ENCODE measurements around the gene PRR20D. TPM values are rescaled to one million over a fixed set of nuclear protein-coding genes. Genes with fewer than 3 reads are reported as not detected.
"Not testable (repeated sequence)": the region's sequence is repeated elsewhere in the genome, so short reads cannot be mapped to it uniquely, and the experiment has no call there.

Gene PRR20D
- total RNA-seq: not detected
- polyA plus RNA-seq: not detected
- long read RNA-seq, donor 1: 0 reads
- long read RNA-seq, donor 2: 0 reads
- long read RNA-seq, donor 3: 0 reads

- DNase-seq; intact Hi-C loops (cut with DNase I): not testable (repeated sequence)
Observed at GRCh38 chr13:57160332-57160731, at the start of gene PRR20D. TSS of gene PRR20D (plus strand) at chr13:57160632. CDS start at chr13:57161019, 387 bp downstream.

GRCh38 chr13:57114945-57115344 lies 45.5 kb upstream of the PRR20D start:
- Histone ChIP-seq H3K9me3 (peaks cover 0 to 38% (median 0%) of the 10 kb centered on the region in 11 donors), H3K4me1 (no peaks in the 10 kb centered on the region), H3K27ac (no peak overlapping the region), H3K27me3 (no peaks in the 10 kb centered on the region), H3K36me3 (no peaks in the 10 kb centered on the region), H3K4me3 (no peak overlapping the region)
- WGBS, 2 donors: 89 to 95% methylated on average over 4 of the region's 4 CpGs
- TF ChIP-seq CTCF (IDR thresholded peaks at IDR 0.05): no peak
- ATAC-seq (no peak), DNase-seq (no peak)
- intact Hi-C loops (cut with DNase I): no loop called here

More at GRCh38 chr13:57160332-57160731, at the start of gene PRR20D:
- not testable (repeated sequence) for H3K27me3 ChIP-seq, H3K4me1 ChIP-seq, H3K9me3 ChIP-seq, H3K27ac ChIP-seq, H3K36me3 ChIP-seq, H3K4me3 ChIP-seq, ATAC-seq
- no CpG with 5 or more reads among the region's 22 CpGs for WGBS, 2 donors

GRCh38 chr13:57123681-57124080 lies 36.8 kb upstream of the PRR20D start:
- WGBS, 2 donors: 12 to 13% methylated on average over 1 of the region's 1 CpG
- Histone ChIP-seq H3K4me1 (peaks cover 0 to 23% (median 5%) of the 10 kb centered on the region in 9 donors), H3K9me3 (no peaks in the 10 kb centered on the region), H3K27ac (peak overlapping the region in 9 of 10 donors; percentile 57 to 88 (median 68)), H3K36me3 (no peaks in the 10 kb centered on the region), H3K27me3 (no peaks in the 10 kb centered on the region), H3K4me3 (no peak overlapping the region)
- no peak for TF ChIP-seq CTCF (IDR thresholded peaks at IDR 0.05)
- DNase-seq (peak in 1 of 2 donors; percentile 73), ATAC-seq (peak; percentile 94 to 100 (median 99))
- intact Hi-C loops (cut with DNase I): no loop called here

GRCh38 chr13:57128909-57129308 lies 31.5 kb upstream of the PRR20D start:
- Histone ChIP-seq H3K9me3 (no peaks in the 10 kb centered on the region), H3K27ac (no peak overlapping the region), H3K4me3 (no peak overlapping the region), H3K36me3 (no peaks in the 10 kb centered on the region), H3K27me3 (no peaks in the 10 kb centered on the region), H3K4me1 (peaks cover 0 to 7% (median 4%) of the 10 kb centered on the region in 9 donors)
- TF ChIP-seq CTCF (IDR thresholded peaks at IDR 0.05): no peak
- WGBS, 2 donors: 76 to 77% methylated on average over 6 of the region's 6 CpGs
- DNase-seq (no peak), ATAC-seq (no peak)
- intact Hi-C loops (cut with DNase I): no loop called here

- Histone ChIP-seq H3K36me3 (no peaks in the 10 kb centered on the region), H3K27me3 (no peaks in the 10 kb centered on the region), H3K4me3 (no peak overlapping the region), H3K9me3 (peaks cover 0 to 10% (median 0%) of the 10 kb centered on the region in 11 donors), H3K27ac (no peak overlapping the region), H3K4me1 (no peaks in the 10 kb centered on the region)
- intact Hi-C loops (cut with DNase I): no loop called here
- 60 to 65% methylated on average over 2 of the region's 2 CpGs for WGBS, 2 donors
- no peak for TF ChIP-seq CTCF (IDR thresholded peaks at IDR 0.05)
- ATAC-seq (no peak), DNase-seq (no peak)
Observed at GRCh38 chr13:57136093-57136492, 24.3 kb upstream of the PRR20D start.
